NCI-H1092 treated with DMSO at 0.1 percent for 48 hours (cell line): ENCODE results near the gene TMEM242.
"Not testable (repeated sequence)": the region's sequence is repeated elsewhere in the genome, so short reads cannot be mapped to it uniquely, and the experiment has no call there.

Source experiments
- DNase-seq: peaks from one replicate; lab custom pipeline; 2025; lab: John Stamatoyannopoulos, UW

TMEM242 gene

DNA sequence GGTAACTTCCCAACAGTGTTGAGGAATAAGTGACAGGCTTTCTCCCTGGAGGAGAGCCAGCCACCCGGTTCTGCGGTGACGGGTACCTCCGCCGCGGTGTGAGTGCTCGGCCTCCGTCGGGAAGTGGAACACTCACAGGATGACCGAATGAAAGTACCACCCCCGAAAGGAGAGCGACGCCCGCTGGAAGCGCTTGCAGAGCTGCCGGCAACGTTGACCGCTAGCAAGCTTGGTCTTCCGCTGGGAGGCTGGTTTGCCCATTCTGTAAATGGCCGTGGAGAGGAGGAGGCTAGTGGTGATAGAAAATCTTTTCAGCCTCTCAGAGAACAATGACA, 614 bp upstream of the TMEM242 start:
- DNase-seq = no peak

DNA sequence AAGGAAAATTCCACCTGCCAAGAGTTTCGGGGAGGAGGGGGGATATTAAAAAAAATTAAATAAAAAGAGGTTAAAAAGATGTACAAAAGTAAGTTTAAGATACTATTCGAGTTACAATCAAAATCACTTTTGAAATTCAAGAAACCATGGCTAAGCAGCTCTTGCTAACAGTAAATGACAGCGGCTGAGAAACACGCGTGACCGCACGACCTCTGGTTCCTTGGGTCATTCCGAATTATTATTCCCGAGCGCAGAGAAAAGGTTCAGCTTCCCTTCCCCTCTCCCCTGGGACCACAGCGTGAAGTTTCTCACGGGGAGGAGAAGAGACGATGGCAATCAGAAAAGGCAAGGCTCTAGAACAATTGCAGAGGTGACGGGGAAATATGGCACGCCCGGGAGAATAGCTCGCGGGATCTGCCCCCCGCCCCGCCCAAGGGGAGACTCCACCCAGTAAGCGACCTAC, 496 bp downstream of the TMEM242 start:
- no peak for DNase-seq

DNA sequence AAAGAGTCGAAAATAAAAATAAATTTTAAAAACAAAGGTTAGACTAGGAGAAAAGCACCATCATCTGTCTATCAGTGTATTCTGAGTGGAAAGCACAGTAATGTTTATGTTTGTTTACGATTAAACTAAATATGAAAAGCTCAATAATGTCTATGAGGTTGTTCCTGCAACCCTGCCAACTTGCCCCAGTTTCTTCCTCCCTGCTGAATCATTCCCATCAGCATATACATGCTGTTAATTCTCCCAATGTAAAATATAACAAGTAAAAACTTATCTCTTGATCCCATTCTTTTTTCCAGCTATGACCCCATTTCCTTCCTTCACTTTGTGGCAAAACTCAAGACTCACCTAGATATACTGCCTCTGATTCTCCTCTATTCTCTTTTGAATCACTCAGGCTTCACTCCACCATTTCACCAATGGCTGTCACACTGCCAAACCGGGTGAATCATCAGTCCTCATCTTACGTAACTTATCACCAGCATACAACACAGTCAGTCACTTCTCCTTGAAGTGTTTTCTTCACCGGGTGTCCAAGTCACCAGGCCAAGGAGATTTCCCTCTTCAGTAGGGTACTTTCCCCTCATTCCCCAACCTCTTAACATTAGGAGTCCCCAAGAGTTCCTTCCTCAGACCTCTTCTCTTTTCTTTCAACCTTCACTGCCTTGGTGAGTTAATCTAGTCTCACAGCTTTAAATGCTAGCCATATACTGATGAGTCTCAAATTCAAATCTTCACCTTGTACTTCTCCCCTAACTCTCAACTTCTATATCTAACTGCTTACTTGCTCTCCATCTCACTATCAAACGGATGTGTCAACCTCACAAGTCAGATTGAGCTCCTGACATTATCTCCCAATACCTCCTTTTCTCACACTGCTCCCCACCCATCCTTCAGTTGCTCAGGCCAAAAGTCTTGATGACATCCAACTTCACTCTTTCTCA, 6.2 kb downstream of the TMEM242 start:
- DNase-seq = no peak

DNA sequence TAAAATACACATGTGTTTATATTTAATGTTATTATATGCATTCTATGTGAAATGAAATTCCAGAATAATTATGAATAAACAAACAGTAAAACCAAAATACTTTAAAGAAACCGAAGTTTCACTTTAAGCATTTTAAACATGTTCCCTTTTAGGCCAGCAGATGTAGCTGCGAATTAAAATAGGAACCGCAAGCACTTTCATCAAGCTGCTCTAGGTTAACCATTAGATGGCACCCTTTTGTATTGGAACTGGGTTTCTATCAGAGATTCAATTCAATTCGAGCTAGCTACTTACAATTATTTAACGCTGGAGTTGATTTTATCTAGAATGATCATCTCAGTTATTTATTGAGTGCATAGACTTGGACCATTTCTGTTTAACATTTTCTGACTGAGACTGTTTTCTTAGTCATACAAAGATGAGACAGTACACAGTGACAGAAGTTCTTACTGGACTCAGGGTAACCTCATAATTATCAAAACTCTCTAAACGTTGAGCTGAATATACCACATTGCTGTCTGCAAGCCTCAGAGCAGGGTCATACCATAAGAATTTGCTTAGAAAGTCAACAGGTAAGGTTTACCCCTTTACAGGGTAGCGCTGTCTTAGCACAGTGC, 8.5 kb downstream of the TMEM242 start:
- no peak for DNase-seq

DNA sequence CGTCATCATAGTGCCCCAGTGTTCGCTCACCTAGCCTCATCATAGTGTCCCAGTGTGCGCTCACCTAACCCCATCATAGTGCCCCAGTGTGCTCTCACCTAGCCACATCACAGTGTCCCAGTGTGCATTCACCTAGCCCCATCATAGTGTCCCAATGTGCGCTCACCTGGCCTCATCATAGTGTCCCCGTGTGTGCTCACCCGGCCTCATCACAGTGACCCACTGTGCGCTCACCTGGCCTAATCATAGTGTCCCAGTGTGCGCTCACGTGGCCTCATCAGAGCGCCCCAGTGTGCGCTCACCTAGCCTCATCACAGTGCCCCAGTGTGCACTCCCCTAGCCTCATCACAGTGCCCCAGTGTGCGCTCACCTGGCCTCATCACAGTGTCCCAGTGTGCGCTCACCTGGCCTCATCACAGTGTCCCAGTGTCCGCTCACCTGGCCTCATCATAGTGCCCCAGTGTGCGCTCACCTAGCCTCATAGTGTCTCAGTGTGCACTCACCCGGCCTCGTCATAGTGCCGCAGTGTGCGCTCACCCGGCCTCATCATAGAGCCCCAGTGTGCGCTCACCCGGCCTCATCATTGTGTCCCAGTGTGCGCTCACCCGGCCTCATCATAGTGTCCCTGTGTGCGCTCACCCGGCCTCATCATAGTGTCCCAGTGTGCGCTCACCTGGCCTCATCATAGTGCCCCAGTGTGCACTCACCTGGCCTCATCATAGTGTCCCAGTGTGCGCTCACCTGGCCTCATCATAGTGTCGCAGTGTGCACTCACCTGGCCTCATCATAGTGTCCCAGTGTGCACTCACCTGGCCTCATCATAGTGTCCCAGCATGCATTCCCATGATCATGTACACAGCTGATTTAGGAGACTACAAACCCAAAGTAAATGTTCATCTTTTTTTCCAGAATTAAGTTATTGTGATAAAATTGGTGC, 9.5 kb downstream of the TMEM242 start:
- no peak for DNase-seq

DNA sequence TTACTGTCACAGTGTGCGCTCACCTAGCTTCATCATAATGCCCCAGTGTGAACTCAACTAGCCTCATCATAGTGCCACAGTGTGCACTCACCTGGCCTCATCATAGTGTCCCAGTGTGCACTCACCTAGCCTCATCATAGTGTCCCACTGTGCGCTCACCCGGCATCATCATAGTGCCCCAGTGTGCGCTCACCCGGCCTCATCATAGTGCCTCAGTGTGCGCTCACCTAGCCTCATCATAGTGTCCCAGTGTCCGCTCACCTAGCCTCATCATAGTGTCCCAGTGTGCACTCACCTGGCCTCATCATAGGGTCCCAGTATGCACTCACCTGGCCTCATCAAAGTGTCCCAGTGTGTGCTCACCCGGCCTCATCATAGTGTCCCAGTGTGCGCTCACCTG, 10.6 kb downstream of the TMEM242 start:
- no peak for DNase-seq

DNA sequence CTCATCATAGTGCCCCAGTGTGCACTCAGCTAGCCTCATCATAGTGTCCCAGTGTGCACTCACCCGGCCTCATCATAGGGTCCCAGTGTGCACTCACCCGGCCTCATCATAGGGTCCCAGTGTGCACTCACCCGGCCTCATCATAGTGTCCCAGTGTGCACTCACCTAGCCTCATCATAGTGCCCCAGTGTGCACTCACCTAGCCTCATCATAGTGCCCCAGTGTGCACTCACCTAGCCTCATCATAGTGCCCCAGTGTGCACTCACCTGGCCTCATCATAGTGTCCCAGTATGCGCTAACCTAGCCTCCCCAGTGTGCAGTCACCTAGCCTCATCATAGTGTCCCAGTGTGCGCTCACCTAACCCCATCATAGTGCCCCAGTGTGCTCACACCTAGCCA, 12.6 kb downstream of the TMEM242 start:
- DNase-seq = not testable (repeated sequence)

DNA sequence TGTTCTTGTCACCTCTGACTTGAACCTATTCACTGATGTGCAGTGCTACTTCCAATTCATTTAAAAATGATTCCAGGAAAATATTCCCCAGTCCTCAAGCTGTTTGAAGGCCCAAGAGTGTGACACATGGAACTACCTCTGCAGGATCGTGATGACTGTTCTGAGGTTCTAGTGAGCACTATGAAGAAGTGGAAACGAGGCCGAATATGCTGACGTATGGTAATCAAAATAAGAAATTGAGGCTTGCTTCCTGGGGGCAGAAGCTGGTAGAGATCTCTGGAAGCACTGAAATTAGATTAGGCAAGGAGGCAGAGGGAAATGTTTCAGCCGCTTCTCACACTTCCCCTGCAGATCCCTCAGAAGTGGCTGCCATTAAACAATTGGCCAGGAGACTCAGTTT, 15.7 kb downstream of the TMEM242 start:
- no peak for DNase-seq

DNA sequence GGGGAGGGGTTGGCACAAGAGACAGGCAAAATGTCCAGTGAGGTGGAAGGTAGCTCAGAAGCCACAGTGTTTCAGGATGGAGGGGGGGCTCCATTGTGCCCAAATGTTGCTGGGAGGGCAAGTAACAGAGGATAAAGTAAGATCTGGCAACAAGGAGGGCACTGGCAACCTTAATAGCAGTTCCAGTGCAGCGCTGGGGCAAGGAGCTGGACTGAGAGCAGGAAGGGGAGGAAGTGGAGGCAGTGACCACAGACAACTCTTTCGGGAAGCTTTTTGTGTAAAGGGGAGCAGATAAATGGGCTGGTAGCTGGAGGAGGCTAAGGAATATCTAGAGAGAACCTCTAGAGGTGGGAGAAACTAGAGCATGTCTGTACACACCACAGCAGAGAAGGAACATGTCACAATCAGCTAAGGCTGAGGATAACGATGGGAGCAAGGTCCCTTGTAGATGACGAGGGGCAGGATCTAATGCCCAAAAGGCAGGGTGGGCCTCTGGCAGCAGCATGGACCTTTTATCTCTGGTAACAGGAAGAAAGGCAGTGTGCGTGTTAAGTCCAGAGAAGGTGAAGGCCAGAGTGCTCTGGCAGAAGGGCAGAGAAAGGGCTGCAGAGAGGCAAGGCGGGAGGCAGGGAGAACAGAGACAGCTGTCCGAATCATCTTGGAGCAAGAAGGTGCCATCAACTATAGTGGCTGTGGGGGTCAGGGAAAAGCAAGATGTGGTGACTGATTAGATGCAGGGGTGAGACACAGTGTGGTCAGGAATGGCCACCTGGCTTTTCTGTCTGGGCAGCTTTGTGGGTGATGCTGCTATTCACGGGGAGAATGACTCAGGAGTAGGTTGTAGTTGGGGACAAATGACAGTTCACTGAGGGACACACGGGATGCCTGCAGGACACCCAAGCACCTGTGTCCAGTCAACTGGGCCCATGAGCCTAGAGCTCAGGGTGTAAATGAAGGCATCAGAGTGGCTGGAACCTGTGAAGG, 17.4 kb downstream of the TMEM242 start:
- DNase-seq = no peak

DNA sequence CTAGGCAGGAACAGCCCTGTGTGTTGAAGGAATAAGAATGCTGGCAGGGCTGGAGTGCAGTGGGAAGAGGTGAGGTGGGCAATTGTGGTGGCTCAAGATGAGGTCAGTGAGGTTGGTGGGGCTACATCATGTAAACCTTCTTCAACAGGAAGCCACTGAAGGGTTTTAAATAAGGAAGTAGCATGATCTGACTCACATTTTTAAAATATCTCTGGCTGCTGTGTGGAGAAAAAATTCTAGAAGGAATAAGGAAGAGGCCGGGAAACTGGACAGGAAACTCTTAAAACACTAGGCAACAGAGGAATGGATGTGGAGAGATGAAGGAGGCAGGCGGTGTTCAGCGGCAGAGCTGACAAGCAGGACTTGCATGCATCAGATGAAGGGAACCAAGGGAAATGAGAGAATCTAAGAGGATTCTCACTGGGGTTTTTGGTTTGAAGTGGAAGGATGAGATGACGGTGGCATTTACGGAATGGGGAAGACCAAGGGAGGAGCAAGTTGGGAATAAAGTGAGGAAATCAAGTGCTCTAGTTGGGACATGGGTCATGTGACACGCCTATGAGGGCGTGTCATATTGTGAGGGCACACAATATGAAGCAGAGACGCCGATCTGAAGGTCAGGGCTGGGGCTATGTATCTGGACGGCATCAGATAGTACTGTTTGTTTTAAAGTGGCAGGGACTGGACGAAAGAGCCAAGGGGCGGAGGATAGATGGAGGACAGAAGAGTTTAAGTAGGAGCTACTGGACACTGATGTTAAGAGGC, 18.2 kb downstream of the TMEM242 start:
- DNase-seq = no peak

DNA sequence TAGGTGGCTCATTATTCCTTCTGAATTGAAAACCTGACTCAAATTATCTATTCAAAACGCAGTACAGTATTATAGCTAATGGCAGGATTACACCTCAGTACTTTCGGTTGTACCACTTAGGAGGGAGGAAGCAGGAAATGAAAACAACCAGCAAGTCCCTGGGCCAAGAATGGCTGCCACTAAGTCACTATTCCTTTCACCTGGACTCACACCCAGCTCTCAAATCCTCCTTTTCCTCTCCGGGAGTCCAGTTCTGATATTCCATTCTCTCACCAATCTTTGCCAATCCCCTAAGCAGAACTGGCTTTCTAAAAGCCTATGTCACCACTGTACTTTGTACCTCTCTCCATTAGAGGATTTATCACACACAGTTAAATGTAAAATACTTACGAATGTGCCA, 20.6 kb downstream of the TMEM242 start:
- DNase-seq = no peak

DNA sequence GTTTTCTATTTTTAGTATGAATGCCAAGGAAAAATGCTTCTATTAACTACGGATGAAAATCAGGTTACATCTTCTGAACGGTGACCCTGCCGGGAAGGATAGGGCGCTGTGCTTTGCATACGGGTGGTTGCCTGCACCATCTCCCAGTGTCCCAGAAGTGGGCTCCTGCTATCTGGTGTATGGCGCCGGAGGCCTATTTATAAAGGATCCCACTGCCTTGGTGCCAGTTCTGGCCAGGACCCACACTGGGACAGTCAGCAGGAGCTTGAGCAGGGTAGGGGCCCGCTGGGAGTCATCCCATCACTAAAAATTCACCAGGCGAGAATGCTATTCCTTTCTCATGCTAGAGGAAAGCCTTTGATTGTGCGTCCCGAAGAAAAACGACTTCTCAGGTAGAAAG, 22.9 kb downstream of the TMEM242 start:
- DNase-seq = no peak

DNA sequence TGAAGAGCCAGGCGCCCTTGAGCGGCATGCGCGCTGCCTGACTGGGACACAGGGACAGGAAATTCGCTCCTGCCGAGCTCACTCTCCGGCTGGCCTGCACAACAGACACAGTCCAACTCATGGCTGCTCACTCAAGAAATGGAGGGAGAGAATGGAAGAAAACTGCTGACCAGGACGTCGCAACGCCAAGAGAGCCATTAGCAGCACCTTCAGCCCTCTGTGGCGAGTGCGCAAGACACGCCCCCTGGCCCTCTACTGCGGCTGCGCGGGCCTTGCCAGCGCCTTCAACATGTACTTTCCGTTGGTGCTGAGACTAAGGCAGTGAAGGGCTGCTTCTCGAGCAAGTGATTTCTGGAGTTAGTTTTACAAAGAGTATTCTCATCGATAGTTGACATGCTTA, 23.3 kb downstream of the TMEM242 start:
- no peak for DNase-seq

DNA sequence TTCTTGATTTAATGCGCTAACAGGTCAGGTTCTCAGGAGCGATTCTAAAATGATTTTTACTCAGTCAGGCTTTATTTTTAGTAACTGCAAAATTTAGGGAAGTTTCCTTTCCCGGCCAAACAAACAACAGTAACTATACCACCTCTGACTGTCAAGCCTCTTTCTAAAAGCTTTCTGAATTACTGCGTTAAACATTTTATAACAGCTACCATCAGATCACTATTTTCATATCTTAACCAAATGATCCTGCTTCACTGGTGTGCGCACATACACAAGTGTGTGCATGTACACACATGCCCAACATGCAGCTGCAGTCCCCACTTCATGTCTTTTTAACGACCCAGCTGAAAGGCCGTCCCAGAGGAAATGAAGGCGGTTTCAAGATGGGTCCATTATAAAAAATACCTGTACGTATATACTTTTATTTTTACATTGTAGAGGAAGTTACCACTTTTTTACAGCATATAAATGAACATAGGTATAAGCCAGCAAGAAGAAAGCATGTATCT, 25.0 kb downstream of the TMEM242 start:
- no peak for DNase-seq

DNA sequence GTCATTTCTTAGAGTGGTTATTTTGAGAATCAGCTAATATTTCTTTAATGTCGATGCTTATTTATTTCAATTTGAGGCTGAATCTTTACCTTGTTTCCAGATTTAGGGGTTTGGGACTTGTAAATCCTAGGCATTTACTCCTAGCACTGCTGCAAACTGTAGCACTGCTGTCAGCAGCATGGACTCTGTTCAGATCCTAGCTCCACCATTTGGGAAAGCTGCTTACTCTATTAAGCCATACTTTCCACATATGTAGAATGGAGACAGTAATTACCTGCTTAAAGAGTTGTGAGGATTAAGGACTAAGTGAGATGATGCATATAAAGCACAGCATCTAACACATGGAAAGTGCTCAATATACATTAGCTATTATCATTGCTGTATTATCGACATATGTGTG, 28.7 kb downstream of the TMEM242 start:
- DNase-seq = no peak

DNA sequence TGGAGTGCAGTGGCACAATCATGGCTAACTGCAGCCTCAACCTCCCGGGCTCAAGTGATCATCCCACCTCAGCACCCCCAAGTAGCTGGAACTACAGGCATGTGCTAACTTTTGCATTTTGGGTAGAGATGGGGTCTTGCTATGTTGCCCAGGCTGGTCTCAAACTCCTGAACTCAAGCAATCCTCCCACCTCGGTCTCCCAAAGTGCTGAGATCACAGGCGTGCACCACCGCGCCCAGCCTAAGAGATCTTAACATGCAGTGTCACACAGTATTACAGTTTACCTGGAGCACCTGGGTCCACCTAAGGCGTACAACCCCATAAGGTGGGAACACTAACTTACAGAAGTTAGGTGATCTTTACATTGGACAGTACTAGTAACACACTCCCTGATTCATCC, 29.5 kb downstream of the TMEM242 start:
- DNase-seq = no peak

DNA sequence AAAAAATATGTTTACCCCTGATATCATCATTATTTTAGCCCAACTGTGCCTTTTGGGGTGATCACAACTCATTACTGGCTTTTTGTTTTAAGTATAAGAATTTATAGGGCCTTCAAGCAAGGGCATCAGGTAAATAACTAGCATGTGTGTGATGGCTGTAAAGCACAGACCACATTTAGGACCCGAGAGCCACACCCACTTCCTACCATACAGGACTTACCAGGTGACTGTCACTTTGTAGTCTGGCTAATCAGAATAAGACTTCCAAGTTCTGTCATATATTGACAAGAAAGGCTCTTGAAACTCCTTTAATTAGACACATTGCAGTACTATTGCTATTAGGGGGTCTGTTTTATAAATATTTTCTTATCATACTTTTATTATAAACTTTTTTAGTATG, 31.1 kb downstream of the TMEM242 start:
- DNase-seq = no peak

DNA sequence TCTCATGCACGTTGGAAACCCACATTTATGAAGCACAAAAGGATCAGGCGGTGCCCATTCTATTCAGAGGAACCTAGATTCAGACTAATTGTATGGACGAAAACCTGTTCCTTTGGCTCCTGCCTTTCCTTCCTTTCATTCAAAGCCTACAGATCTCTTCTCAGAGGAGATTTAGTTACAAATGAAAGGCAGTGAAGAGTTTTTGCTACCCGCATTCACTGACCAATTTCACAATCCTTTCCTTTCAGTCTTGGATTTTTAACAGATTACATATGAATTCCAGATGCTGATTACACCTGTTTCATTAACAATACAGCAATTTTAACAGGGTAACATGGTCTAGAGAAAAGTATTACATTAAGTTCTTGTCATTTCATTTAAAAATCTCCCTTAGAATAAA, 32.0 kb downstream of the TMEM242 start:
- no peak for DNase-seq

DNA sequence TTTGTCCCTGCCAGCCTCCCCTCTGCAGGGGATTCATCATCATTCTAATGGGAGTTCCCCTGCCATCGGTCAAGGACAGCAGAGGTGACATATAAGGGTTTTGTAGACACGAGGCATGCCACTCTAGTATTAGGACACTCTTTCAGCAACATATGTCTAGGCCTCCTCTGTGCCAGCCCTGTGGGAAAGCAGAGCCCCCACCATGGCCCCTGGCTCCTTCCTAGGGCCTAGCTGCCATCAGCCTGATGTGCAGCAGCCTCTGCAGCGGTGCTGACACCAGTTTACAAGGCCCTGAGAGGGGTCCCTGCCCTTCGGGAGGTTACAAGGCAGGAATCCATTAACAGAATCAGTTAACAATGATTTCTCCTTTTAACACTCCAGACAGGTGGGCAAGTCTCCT, 32.5 kb downstream of the TMEM242 start:
- DNase-seq = no peak

DNA sequence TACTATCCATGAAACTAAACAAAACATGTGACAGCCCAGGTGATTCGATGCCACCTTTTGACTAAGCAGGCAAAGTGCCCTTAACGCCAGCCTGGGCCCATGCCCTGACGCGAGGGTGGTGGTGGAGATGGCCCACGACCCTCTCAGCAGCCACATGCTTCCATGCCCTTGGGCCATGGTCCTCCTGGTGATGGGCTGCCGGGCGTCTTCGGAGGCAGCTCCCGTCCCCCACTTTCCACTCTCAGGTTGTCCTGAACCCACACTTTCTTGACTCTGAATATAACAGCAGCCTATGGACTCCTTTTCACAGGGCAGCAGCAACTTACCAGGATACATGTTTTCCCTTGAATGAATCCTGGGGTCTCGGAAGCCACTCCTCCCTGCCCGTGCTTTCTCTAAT, 33.6 kb downstream of the TMEM242 start:
- no peak for DNase-seq
